ENCODE results near the gene TAT.
"Not testable (repeated sequence)": the region's sequence is repeated elsewhere in the genome, so short reads cannot be mapped to it uniquely, and the experiment has no call there.

Gene TAT

DNA sequence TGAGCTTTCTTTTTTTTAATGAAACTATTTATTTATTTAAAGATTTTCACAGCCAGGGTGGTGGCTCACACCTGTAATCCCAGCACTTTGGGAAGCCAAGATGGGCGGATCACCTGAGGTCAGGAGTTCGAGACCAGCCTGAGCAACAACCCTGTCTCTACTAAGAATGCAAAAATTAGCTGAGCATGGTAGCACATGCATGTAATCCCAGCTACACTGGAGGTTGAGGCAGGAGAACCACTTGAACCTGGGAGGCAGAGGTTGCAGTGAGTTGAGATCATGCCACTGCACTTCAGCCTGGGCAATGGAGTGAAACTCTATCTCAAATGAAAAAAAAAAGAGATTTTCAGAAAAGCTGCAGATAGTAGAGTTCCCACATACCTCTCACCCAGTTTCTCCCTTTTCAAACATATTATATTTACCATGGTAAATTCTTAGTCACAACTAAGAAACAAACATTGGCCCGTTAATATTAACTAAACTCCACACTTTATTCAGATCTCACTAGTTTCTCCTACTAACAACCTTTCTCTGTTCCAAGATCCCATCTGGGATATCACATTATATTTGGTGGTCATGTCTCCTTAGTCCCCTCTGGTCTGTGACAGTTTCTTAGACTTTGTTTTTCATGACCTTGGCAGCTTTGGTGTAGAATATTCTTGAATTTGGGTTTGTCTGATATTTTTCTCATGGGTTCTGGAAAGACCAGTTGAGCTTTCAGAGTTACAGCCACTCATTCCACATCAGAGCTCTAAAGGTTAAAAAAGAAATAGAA lies 7.8 kb upstream of the TAT start:
- DNase-seq, result no peak

DNA sequence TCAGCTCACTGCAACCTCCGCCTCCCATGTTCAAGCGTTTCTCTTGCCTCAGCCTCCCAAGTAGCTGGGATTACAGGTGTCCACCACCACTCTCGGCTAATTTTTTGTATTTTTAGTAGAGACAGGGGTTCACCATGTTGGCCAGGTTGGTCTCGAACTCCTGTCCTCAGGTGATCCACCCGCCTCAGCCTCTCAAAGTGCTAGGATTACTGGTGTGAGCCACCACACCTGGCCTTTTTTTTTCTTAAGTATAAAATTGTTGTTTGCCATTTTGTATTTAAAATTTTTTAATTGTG lies 5.6 kb upstream of the TAT start:
- not testable (repeated sequence) for DNase-seq

DNA sequence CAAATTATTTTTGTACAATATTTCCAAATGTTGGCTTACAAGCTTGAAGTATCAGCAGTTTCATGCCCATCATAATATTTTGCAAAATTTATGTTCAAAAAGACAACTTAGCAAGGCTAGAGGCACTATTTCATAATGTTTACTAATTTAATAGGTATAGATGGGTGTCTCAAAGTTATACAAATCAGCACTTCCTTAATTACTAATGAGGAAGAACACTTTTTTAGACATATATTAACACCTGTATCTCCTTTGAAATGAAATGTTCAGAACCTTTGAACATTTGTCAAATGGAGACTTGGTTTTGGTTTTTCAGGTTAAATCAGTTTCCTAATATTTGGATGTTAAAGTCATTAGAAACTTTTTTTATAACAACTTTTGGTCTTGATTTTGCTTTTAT lies 2.2 kb downstream of the TAT start:
- DNase-seq, result no peak

DNA sequence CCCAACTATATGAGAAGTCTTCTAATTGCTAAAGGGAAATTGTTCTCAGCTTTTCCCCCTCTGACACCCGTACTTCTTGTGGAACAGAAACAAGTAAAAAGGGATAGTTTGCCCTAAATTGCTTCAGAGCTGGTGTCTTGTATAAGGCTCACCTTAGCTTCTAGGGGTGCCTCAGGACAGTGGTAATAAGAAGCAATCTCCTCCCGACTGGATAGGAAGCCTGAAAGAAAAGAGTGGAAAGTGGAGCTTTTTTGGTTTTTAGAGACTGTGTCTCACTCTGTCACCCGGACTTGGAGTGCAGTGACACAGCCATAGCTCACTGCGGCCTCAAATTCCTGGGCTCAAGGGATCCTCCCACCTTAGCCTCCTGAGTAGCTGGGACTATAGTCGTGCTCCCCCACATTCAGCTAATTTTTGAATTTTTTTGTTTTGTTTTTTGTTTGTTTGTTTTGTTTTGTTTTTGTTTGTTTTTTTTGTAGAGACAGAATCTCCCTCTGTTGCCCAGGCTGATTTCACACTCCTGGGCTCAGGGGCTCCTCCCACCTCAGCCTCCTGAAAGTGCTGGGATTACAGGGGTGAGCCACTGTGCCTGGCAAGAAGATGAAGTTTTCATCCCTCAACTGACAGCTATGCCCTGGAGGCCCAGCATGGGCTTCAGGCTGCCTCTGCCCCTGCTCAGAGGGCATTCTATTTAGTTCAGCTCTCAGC lies 3.4 kb downstream of the TAT start:
- no peak for DNase-seq

DNA sequence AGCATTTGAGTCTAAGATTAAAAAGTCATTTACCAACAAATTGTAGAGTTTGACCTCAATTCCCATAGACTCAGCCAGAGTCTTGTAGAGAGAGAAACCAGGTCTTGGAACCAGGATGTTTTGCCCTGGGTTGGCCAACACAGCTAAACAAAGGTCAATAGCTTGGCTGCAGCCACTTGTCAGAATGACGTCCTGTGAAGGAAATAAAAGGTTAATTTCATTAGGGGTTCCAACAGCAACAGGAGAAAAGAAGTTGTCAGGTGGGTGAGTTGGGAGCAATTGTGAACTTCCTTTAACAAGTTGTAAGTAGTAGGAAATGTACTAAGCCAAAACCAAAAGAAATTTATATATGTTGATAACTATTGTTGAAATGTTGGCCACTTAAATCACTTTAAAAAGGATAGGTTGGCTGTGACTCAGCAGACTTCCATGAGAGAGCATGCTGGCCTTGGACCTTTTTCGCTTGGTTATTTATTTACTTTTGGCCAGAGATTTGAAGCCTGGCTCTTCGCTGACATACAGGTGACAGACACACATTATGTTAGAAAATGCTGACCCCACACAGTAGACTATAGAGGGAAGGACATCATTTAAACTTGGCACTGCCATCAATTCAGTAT lies 4.3 kb downstream of the TAT start:
- no peak for DNase-seq

DNA sequence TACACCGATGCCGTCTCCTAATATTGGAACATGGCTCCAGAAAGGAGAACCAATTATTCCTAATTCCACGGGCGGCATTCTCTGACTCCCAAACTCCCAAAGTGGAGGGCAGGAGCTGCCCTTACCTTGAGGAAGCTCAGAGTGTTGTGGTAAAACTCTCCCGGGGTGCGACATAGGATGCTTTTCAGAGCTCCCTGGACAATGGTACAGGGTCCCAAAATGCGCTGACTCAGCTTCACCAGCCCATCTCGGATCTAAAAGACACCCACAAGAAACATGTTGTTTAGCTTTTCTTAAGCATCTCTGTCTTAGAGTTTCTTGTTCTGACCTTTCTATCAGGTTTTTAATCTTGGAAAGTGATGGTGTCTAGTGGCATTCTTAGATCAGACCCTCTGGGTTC lies 6.7 kb downstream of the TAT start:
- no peak for DNase-seq

DNA sequence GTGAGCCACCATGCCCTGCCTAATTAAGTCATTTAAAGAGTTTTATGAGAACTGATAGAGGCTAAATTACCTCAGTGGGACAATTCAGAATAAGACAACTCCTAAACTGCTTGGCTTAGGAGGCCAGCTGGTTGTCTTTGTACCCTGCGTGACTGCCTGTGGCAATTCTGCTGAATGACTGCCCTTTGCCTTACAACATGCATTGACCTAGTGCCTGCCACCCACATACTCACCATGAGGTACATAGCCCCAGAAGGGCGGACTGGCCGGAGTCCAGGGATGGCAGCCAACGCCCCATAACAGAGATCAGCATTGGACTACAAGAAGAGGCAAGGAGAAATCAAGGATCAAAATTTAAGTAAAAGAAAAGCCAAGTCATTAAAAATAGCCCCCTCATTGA lies 7.3 kb downstream of the TAT start:
- no peak for DNase-seq

DNA sequence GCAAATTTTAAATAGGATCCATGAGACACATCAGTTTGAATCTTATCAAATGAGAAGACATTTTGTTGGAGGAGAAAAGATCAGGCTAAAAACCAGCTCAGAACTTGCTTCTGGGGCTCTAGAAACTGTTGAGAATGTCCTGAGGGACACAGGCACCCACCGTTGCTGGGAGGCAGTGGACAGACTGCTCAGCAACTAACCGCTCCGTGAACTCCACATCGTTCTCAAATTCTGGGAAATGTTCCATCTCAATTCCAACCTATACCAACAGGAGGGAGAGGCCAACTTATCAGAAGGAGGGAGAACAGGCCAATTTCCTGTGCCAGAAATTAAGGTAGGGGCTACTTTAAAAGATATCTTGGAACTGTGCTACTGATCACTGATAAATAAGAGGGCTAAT lies 8.3 kb downstream of the TAT start:
- no peak for DNase-seq

DNA sequence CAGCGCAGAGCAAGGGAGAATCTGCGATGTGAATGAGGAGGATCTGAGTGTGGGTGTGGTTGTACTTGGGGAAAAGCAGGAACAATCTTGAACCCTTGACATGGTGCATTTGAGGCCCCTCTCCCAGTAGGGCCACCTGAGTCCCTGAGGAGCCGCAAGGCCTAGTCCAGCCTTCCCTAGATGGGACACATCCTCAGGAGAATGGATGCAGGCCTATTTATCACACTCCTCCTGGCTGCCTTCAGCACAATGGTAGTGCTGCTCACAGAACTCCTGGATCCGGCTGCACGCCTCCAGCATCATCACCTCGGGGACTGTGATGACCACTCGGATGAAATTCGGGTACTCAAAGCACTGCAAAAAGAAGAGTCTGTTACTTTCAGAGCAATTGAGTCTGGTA lies 9.0 kb downstream of the TAT start:
- no peak for DNase-seq

DNA sequence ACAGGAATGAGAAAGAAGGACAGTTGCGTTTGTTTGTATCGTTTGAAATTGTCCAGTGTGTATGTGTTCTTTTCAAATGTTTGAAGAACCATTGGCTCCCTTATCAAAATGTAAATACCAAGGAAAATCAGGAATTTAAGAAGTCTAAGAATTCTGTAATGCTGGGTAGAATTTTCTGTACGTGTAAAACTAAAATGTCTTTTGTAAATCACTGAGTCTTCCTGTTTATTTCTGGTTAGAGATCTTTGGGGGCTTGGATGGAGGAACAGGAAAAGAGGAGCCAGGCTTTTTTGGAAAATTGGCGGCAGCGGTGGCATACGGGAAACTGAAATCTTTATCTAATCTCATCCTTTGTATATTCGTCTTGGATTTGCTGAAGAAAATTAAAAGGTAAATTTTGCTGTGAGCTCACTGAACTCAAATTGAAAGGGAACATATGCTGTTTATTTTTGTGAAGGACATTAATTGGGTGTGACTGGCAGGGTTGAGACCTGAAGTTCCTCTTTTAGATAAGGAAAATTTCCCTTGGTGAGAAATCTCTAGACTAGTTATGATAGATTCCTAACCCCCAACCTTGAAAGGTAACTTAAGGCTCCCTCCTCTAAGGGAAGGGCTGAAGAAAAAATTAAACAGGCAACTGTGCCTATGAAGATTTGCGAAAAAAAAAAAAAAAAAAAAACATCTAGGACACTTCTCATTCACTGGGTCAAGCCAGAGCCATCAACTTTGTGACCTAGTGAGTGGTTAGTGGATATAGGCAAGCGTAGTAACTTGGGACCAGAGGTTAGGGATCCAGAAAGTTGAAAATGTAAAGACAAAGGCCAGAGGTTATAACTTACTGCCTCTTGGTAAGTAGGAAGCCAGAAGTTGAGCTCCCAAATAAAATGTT lies 10.8 kb downstream of the TAT start:
- DNase-seq, result no peak

DNA sequence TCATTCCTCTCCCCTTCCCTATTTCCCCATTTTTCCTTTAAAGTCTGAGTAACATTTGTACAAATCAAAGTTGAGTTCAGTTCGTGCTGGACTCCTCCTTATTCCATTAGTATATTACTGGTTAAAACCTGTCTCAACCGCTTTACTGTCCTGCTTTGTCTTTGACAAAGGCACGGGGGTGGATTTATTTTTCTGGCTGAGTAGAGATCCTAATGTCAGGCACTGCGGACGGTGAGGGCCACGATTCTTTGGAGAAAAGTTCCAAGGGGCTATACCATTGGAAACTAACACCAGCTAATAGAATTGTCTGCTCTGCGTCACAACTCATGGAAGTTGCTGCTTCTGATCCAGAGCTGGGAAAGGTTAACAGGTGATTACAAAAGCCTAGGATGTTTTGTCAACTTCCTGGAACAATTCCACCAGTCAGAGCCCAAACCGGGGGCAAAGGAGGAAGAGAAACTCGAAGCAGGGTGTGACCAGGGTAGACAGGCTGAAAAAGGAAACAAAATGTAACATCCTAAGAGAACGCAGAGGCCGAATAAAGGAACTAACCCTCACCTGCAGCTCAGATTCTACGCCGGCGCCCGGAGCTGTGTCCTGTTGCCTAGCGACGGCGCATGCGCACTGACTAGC lies 12.4 kb downstream of the TAT start:
- DNase-seq, result no peak

DNA sequence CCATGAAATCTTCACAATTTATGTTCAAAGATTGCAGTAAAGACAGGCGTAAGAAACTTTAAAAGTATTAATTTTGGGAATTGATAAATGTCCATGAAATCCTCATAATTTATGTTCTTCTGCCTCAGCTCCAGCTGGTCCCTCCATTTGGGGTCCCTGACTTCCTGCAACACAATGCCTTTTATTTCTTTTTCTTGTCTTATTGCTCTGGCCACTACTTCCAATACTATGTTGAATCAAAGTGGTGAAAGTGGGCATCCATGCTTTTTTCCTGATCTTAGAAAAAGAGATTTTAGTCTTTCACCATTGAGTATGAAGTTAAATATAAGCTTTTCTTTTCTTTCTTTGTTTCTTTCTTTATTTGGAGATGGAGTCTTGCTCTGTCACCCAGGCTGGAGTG lies 14.3 kb downstream of the TAT start:
- DNase-seq, result no peak

DNA sequence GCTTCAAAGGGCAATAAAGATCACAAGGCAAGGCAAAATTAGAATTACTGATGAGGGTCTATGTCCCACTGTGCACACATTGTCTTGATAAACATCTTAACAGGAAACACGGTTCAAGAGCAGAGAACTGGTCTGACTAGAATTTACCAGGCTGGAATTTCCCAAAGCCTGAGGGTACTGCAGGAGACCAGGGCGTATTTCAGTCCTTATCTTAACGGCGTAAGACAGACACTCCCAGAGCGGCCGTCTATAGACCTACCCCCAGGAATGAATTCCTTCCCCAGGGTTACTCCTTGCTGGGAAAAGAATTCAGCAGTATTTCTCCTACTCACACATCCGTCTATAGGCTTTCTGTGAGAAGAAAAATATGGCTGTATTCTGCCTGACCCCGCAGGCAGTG lies 15.0 kb downstream of the TAT start:
- DNase-seq, result not testable (repeated sequence)

DNA sequence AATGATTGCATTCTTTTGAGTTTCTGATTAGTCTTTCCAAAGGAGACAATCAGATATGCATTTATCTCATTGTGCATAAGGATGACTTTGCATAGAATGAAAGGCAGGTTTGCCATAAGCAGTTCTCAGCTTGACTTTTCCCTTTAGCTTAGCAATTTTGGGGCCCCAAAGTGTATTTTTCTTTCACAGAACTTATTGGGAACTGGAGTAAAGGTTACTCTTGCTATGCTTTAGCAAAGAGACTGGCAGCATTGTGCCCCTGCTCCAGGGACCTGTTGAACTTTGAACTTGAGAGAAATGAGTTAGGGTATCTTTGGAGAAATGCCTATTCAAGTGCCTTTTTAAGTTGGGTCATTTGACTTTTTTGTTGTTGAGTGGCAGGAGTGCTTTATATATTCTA lies 17.0 kb downstream of the TAT start:
- no peak for DNase-seq

DNA sequence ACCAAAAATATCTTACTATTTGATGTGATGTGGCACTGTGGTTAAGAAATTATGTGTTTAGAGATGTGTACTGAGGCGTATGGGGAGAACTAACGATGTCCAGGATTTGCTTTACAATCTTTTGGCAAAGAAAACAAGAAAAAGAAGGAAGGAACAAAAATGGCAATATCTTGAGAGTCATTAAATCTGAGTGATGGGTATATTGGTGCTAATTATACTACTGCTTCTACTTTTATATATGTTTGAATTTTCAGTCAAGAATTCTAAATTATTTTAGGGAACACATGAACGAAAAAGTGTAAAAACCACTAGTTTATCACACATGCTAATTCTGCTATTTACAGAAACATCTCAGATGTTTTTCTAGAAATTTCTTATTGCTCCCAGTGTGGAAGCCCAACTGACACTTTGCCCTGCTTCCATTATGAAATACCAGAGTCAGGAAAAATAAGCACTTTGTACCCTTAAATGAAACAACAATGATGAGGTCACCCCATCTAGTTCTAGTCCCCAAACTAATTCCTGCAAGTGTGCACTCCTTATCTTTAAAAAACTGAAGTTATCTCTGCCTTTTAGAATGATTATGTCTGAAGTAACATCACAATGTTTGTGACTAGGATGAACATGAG lies 18.8 kb downstream of the TAT start:
- DNase-seq, result no peak

DNA sequence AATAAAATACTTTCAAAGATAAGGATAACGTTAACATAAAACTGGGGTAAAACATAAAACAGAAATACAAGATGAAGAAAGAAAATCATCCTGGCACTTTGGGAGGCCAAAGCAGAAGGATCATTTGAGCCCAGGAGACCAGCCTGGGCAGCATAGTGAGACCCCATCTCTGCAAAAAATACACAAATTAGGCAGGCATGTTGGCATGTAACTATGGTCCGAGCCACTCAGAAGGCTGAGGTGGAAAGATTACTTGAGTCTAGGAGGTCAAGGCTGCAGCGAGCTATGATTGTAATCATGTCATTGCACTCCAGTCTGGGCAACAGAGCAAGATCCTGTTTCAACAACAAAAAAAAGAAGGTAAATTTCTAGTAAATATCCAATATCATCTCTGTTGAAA lies 19.6 kb downstream of the TAT start:
- no peak for DNase-seq

DNA sequence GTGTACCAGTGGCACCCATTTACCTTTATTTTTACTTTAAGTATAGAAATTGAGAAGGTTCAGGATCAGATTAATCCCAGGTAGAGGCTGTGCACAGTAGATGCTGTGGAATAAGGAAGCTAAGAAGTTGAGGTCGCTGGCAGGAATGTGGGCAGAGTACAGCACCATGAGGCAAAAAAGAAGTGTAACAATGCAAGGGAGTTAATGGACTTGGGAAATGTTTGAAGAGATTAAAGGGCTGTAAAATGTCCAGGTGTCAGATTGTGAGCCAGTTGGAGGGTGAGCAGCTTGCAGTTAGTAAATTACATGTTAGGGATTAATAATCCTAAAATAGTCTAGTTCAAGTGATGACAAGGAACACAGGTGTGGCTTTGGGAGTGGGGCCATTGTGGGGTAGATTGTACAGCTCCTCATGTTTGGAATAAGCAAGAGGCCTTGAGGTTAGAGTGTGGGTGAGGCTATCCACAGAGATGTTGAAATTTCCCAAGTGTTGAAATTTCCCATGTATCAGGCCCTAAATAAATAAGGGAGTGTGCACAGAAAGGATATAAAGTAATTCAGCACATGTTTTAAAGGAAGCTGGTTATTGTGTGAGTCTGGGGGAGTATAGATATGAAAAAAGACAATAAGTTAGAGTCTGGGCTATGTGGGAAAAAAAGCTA lies 21.5 kb downstream of the TAT start:
- DNase-seq, result no peak

DNA sequence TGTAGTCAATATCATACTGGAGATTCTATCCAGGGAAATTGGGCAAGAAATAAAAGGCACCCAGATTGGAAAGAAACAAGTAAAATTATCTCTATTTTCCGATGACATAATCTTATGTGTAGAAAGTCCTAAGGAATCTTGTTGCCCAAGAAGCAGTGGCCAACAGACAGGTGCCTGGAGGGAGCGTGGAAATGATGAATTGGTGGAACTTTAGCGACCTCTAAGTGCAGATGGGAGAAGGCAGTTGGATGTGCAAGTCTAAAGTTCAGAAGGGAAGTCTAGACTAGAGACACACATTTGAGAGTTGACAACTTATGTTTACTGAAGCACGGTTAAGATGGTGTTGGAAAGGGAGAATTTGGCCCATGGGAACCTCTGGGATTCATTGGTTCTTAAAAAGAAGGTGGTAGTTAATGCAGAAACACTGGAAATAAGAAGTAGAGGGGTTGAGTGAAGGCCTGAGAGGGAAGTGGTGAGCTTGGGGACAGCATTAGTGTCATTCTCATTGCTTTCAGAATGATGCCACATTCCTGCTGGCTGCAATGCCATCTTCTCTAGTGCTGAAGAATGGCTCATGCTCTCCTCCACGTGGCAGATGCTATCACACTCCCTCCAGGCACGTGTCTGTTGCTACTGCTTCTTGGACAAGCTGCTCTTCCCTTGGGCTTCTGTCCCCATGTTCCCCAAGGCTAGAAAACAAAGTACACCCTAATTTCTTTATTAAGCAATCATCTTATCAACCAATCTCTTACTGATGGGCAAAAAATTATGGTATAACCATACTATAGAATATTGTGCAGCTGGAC lies 24.0 kb downstream of the TAT start:
- DNase-seq, result no peak

DNA sequence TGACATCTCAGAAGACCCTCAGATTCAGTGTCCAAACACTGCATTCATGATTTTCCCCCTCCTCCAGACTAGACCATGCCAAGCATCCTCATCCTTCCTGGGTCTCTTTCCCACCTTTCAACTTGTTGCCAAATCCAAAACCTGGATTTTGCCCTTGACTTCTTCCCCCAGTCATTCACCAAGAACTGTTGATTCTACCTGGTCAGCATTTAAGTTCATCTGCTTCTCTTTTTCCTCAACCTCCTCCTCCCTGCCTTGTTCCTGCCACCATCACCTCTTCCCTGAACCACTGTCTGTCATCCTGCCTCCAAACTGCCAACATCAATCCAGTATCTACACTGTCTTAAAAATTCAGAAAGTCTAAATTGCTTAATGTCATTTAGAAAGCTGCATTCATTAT lies 29.7 kb downstream of the TAT start:
- no peak for DNase-seq

DNA sequence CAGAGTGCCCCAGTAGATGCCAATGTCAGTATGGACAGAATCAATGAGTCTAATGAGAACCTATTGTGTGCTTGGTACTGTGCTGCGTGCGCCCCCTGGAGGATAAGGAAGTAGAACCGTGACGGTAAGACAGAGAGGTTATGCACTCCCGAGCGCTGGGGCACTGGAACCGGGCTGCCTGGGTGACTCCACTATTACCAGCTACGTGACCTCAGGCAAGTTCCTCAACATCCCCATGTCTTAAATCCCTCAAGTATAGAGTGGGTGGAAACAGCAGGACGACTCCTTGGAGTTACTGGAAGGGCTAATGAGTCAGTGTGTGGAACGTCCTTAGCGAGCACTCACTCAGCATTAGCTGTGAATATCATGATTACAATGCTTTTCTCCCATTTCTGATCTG lies 34.5 kb downstream of the TAT start:
- DNase-seq, result peak; percentile 60

DNA sequence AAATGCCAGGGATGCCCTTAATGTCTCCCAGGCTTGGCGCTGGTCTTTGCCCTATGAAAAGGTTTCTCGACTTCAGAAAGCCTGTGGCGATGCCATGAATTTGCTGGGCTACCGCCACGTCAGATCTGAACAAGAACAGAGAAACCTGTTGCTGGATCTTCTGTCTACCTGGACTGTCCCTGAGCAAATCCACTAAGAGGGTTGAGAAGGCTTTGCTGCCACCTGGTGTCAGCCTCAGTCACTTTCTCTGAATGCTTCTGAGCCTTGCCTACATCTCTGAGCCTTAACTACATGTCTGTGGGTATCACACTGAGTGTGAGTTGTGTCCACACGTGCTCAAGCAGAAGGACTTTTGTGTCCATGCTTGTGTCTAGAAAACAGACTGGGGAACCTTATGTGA lies 39.2 kb downstream of the TAT start:
- DNase-seq, result peak; percentile 32
